Measurements from ENCODE around the gene KIF2C.

Gene KIF2C

GRCh38 chr1:44707112-44707881 is 32.3 kb upstream of the KIF2C start:
- no peak for DNase-seq (ENCODE audit: low spot score)
- TF ChIP-seq CTCF (IDR thresholded peaks at IDR 0.05; ENCODE audit: borderline replicate concordance, control extremely low read depth, extremely low read depth, insufficient read depth, missing control alignments): no peak
- in situ Hi-C loops (cut with MboI; ENCODE audit: low sequenced_read_pairs, unreplicated experiment): no loop called here

- TF ChIP-seq CTCF (IDR thresholded peaks at IDR 0.05; ENCODE audit: borderline replicate concordance, control extremely low read depth, extremely low read depth, insufficient read depth, missing control alignments): peak; percentile 60
These were observed 31.4 kb upstream of the KIF2C start for GRCh38 chr1:44707959-44708831.

GRCh38 chr1:44713321-44713781 is 26.3 kb upstream of the KIF2C start:
- TF ChIP-seq CTCF (IDR thresholded peaks at IDR 0.05; ENCODE audit: borderline replicate concordance, control extremely low read depth, extremely low read depth, insufficient read depth, missing control alignments): no peak

More at GRCh38 chr1:44707959-44708831, 31.4 kb upstream of the KIF2C start:
- peak; percentile 58 for DNase-seq (ENCODE audit: low spot score)
- in situ Hi-C loops (cut with MboI; ENCODE audit: low sequenced_read_pairs, unreplicated experiment): no loop called here

GRCh38 chr1:44714532-44714931 is 25.1 kb upstream of the KIF2C start:
- no peak for DNase-seq (ENCODE audit: low spot score)
- TF ChIP-seq CTCF (IDR thresholded peaks at IDR 0.05; ENCODE audit: borderline replicate concordance, control extremely low read depth, extremely low read depth, insufficient read depth, missing control alignments): no peak
- in situ Hi-C loops (cut with MboI; ENCODE audit: low sequenced_read_pairs, unreplicated experiment): no loop called here

More at GRCh38 chr1:44713321-44713781, 26.3 kb upstream of the KIF2C start:
- in situ Hi-C loops (cut with MboI; ENCODE audit: low sequenced_read_pairs, unreplicated experiment): no loop called here
- no peak for DNase-seq (ENCODE audit: low spot score)

- in situ Hi-C loops (cut with MboI; ENCODE audit: low sequenced_read_pairs, unreplicated experiment): no loop called here
- TF ChIP-seq CTCF (IDR thresholded peaks at IDR 0.05; ENCODE audit: borderline replicate concordance, control extremely low read depth, extremely low read depth, insufficient read depth, missing control alignments): peak; percentile 89
- peak; percentile 77 for DNase-seq (ENCODE audit: low spot score)
These were observed 24.6 kb upstream of the KIF2C start for GRCh38 chr1:44714944-44715571.

GRCh38 chr1:44717156-44717555 is 22.5 kb upstream of the KIF2C start:
- no peak for DNase-seq (ENCODE audit: low spot score)
- in situ Hi-C loops (cut with MboI; ENCODE audit: low sequenced_read_pairs, unreplicated experiment): no loop called here
- no peak for TF ChIP-seq CTCF (IDR thresholded peaks at IDR 0.05; ENCODE audit: borderline replicate concordance, control extremely low read depth, extremely low read depth, insufficient read depth, missing control alignments)

All from GM13976 (cell line).